ENCODE data around the gene NRROS.
A peak's percentile ranks its signal among the peaks of the same experiment; 100 is the strongest.

The NRROS gene

DNA sequence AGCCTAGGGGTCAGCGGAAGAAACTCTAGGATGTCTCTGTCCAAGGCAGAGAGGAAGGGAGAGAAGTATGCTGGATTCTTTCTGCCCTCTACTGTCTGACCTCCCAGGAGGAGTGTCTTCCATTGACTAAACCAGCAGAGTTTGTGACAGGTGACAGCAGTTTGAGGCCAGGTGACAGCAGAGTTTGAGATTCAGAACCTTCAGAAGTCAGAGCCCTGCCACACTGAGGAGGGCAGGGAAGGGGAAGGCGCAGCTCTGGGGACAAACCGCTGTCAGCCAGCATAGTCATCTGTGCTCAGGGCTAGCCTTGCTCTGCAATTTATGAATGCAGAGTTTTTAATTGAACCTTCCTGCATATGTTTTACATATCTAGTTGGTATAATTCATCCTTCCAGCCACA lies 12.3 kb downstream of the NRROS start:
- DNase-seq = no peak

DNA sequence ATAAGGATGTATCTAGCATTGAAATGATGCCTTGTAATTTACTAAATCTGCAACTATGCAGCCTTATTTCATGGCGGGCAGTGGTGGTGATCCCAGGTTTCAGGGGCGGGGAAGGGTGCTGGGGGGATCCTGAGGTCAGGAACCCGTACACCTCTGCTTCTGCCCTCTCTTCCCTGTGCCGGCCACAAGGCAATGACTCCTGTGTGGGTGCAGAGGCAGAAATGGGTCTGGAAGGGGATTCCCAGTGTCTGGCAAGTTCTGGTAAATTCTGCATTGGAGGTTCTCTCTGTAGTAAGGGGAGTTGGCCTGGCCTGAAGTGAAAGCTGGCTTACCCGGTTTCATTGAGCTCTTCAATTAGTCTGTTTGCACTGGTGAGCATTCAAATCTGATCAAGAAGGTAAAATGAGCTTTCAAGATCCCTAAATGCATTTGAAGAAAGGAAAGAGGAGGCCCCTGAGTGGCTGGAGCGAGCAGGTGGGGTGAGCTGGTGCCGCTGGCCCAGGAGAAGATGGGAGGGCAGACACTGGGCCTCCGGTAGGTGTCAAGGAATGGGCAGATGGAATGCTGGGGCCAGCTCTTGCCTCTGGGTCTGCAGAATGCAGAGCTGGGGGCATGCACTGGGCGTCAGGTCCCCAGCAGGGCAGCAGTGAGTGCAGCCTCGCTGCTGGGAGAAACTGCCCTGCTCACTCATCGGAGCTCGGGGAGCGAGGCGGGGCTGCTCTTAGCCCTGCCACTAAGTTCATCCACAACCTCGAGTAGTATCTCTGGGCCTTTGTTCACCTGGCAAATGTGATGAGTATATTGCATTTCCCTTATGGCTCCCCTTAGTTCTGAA lies 13.7 kb downstream of the NRROS start:
- no peak for DNase-seq

- DNase-seq = no peak
Measured at GRCh38 chr3:196654006-196654734, 14.7 kb downstream of the NRROS start.

DNA sequence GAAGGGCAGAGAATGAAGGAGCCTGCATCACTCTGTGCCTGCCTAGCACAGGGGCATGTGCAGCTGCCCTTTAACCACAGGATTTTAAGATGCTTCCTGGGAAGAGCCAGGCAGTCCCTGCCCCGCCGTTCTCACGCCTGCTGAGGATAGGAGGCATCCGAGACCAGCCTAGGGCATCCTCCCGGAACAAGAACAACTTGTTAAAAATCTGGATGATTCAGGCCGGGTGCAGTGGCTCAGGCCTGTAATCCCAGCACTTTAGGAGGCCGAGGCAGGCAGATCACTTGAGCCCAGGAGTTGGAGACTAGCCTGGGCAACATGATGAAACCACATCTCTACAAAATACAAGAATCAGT lies 15.2 kb downstream of the NRROS start:
- DNase-seq = no peak

- no peak for DNase-seq
Measured at GRCh38 chr3:196655496-196655895, 16.0 kb downstream of the NRROS start.

- DNase-seq = no peak
Measured at GRCh38 chr3:196656213-196656612, 16.7 kb downstream of the NRROS start.

DNA sequence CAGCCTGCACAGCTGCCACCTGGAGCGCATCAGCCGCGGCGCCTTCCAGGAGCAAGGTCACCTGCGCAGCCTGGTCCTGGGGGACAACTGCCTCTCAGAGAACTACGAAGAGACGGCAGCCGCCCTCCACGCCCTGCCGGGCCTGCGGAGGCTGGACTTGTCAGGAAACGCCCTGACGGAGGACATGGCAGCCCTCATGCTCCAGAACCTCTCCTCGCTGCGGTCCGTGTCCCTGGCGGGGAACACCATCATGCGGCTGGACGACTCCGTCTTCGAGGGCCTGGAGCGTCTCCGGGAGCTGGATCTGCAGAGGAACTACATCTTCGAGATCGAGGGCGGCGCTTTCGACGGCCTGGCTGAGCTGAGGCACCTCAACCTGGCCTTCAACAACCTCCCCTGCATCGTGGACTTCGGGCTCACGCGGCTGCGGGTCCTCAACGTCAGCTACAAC lies 20.4 kb downstream of the NRROS start:
- no peak for DNase-seq

DNA sequence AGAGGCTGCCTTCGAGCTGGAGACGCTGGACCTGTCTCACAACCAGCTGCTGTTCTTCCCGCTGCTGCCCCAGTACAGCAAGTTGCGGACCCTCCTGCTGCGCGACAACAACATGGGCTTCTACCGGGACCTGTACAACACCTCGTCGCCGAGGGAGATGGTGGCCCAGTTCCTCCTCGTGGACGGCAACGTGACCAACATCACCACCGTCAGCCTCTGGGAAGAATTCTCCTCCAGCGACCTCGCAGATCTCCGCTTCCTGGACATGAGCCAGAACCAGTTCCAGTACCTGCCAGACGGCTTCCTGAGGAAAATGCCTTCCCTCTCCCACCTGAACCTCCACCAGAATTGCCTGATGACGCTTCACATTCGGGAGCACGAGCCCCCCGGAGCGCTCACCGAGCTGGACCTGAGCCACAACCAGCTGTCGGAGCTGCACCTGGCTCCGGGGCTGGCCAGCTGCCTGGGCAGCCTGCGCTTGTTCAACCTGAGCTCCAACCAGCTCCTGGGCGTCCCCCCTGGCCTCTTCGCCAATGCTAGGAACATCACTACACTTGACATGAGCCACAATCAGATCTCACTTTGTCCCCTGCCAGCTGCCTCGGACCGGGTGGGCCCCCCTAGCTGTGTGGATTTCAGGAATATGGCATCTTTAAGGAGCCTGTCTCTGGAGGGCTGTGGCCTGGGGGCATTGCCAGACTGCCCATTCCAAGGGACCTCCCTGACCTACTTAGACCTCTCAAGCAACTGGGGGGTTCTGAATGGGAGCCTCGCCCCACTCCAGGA lies 21.1 kb downstream of the NRROS start:
- DNase-seq = no peak

DNA sequence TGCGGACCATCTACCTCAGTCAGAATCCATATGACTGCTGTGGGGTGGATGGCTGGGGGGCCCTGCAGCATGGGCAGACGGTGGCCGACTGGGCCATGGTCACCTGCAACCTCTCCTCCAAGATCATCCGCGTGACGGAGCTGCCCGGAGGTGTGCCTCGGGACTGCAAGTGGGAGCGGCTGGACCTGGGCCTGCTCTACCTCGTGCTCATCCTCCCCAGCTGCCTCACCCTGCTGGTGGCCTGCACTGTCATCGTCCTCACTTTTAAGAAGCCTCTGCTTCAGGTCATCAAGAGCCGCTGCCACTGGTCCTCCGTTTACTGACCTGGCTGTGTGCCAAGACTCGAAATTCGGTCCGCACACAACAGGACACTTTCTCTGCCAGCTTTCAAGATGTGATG lies 21.9 kb downstream of the NRROS start:
- DNase-seq = no peak

DNA sequence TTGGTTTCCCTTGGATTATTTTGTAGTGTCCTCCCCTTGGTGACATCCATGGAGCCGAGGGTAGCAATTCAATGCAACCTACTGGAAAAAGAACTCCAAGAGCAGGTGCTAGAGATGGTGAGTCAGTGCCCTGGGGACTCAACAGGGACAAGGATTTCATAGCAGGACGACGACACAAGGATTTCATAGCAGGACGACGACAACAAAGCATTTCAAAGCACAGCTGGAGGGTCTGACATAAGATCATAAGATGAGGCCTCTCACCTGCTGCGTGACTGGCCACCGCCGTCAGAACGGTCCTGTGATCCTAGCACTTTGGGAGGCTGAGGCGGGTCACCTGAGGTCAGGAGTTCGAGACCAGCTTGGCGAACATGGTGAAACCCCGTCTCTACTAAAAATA lies 22.5 kb downstream of the NRROS start:
- no peak for DNase-seq

GRCh38 chr3:196662711-196663571 lies 23.4 kb downstream of the NRROS start:
- no peak for DNase-seq

DNA sequence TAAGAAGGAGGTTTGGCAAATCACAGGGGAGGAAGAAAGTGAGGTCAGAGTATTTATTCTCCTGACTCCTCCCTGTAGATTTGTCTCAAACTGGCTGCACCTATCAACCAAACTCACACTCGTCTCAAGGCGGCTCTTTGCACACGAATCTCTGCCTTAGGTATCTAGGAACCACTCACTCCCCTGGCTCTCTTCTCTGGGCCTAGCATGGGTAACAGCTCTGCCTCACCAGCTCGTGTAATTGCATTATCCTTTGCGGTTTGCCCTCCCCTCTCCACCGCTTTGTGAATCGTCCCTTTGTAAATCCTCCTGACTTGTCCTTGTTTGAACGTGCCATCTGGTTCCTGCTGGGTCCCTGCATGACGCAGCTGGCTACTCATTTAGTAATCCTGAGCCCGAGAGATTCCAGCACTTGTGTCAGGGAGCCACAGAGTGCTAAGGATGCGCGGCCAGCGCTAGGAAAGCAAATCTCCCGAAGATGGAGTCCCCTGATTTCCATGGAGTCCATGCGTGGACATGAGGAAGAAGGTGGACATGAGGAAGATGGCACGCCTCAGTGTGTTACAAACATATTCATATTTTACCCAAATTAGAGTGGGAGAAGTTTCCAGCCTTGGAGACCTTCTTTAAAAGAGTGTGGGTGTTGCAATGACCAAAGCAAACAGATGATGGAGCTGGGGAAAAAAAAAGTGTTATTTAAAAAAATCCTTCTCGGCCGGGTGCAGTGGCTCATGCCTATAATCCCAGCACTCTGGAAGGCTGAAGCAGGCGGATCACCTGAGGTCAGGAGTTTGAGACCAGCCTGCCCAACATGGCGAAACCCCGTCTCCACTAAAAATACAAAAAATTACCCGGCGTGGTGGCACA lies 26.7 kb downstream of the NRROS start:
- no peak for DNase-seq

GRCh38 chr3:196667056-196667825 lies 27.7 kb downstream of the NRROS start:
- DNase-seq = no peak

GRCh38 chr3:196670339-196670738 lies 30.8 kb downstream of the NRROS start:
- no peak for DNase-seq

- no peak for DNase-seq
Measured at GRCh38 chr3:196673632-196674031, 34.1 kb downstream of the NRROS start.

- DNase-seq = no peak
Measured at GRCh38 chr3:196677353-196677752, 37.9 kb downstream of the NRROS start.

- no peak for DNase-seq
Measured at GRCh38 chr3:196677931-196678330, 38.4 kb downstream of the NRROS start.

GRCh38 chr3:196684548-196685407 lies 45.3 kb downstream of the NRROS start:
- peak; percentile 52 for DNase-seq

GRCh38 chr3:196686436-196686835 lies 46.9 kb downstream of the NRROS start:
- DNase-seq = no peak

- no peak for DNase-seq
Measured at GRCh38 chr3:196688349-196688748, 48.9 kb downstream of the NRROS start.

Measured in effector CD4-positive, alpha-beta T cell (primary cell).